K562 (cell line): ENCODE results near the gene RCOR2. TPM values are rescaled to one million over a fixed set of nuclear protein-coding genes. Genes with fewer than 3 reads are reported as not detected.

Experiments used
- CEBPZ ChIP-seq: fragments of 150-350 bp; IDR thresholded peaks from 2 replicates; pipeline ENCODE4 v1.6.1; 2014; ENCODE audit warnings: low read depth, mild to moderate bottlenecking, low read length, borderline replicate concordance
- E2F5 ChIP-seq: sonication (generic); formaldehyde crosslinking; IDR thresholded peaks from 2 replicates; pipeline ENCODE4 v1.8.0; 2022; ENCODE audit warnings: mild to moderate bottlenecking, missing genetic modification reagents
- GATA2 ChIP-seq: sonication (generic); formaldehyde crosslinking; IDR thresholded peaks from 2 replicates; pipeline ENCODE4 v1.4.0; 2020; ENCODE audit warnings: mild to moderate bottlenecking, missing genetic modification reagents
- SMAD4 ChIP-seq: fragments of 250-450 bp; sonication (Bioruptor Pico); conservative IDR thresholded peaks from 2 replicates; pipeline ENCODE4 v1.8.0; 2021; ENCODE audit warnings: inconsistent platforms, mild to moderate bottlenecking, moderate library complexity
- SP2 ChIP-seq: IDR thresholded peaks from 2 replicates; pipeline ENCODE4 v1.6.1; 2011; ENCODE audit warnings: mild to moderate bottlenecking, low read depth, low read length, moderate library complexity; ENCODE audit not compliant: poor library complexity, severe bottlenecking; ENCODE audit errors: extremely low read depth
- U2AF2 ChIP-seq: fragments of 200-400 bp; formaldehyde crosslinking; optimal IDR thresholded peaks from 2 replicates; pipeline ENCODE3; 2017; ENCODE audit warnings: low read depth, mild to moderate bottlenecking, low read length
- ZC3H8 ChIP-seq: fragments of 450-650 bp; IDR thresholded peaks from 2 replicates; pipeline ENCODE4 v1.6.1; 2017
- ZNF23 ChIP-seq: fragments of 250-450 bp; sonication (Bioruptor Pico); IDR thresholded peaks from 2 replicates; pipeline ENCODE4 v1.4.0; 2020; ENCODE audit warnings: mild to moderate bottlenecking
- ZNF511 ChIP-seq: sonication (generic); formaldehyde crosslinking; IDR thresholded peaks from 2 replicates; pipeline ENCODE4 v1.8.0; 2022; ENCODE audit warnings: mild to moderate bottlenecking, missing genetic modification reagents
- ZNF75A ChIP-seq: fragments of 450-650 bp; formaldehyde crosslinking; IDR thresholded peaks from 2 replicates; pipeline ENCODE4 v1.4.0; 2020; ENCODE audit warnings: mild to moderate bottlenecking
- polyA plus RNA-seq, 8 experiments: library from polyadenylated mRNA; depleted of rRNA in 4 of 8; stranded (reverse) in 5 of 8; unstranded in 3 of 8; fragments of >200 nt; fragmentation: Nextera tagmentation in 2 of 8; fragmentation: Illumina TruSeq in 1 of 8; extraction: Ambion mirVana in 2 of 8; extraction: Trizol in 1 of 8; gene quantifications; 2 replicates each; pipeline versions ENCODE4 v1.2.1 to v1.2.3, GENCODE V29; 2011 to 2014; ENCODE audit warnings: inconsistent platforms in 1 of 8, missing spikeins in 1 of 8
- total RNA-seq, 7 experiments: library from RNA; depleted of rRNA in 6 of 7; stranded (reverse); fragments of >200 nt in 6 of 7; fragmentation: Illumina TruSeq in 2 of 7; extraction: Trizol in 2 of 7; gene quantifications; 2 replicates each; pipeline versions ENCODE4 v1.2.1 to v1.2.3, GENCODE V29; 2011 to 2021; ENCODE audit warnings: low replicate concordance in 1 of 7
- TF ChIP-seq, protein P1 (sequence below): sonication (generic); formaldehyde crosslinking; IDR thresholded peaks from 2 replicates; pipeline ENCODE4 v1.8.0; 2022; ENCODE audit warnings: mild to moderate bottlenecking, missing genetic modification reagents
- TF ChIP-seq, protein P2 (sequence below): fragments of 450-650 bp; IDR thresholded peaks from 2 replicates; pipeline ENCODE4 v1.7.1; 2018; ENCODE audit warnings: mild to moderate bottlenecking, low read depth; ENCODE audit not compliant: partially characterized antibody
- TF ChIP-seq, protein P3 (sequence below): fragments of 450-650 bp; IDR thresholded peaks from 2 replicates; pipeline ENCODE4 v1.6.1; 2016; ENCODE audit warnings: missing biosample characterization, missing genetic modification characterization

Gene RCOR2
- total and polyA plus RNA-seq, 9 of the 15 experiments (the other 6 are each of a cell fraction or from before 2014, with no cell fraction given), result 0.04 to 6.5 (median 2.5) TPM; not detected in 1

GRCh38 chr11:63937713-63938478 is 20.9 kb upstream of the RCOR2 start (continued):
- TF ChIP-seq, protein P1, sequence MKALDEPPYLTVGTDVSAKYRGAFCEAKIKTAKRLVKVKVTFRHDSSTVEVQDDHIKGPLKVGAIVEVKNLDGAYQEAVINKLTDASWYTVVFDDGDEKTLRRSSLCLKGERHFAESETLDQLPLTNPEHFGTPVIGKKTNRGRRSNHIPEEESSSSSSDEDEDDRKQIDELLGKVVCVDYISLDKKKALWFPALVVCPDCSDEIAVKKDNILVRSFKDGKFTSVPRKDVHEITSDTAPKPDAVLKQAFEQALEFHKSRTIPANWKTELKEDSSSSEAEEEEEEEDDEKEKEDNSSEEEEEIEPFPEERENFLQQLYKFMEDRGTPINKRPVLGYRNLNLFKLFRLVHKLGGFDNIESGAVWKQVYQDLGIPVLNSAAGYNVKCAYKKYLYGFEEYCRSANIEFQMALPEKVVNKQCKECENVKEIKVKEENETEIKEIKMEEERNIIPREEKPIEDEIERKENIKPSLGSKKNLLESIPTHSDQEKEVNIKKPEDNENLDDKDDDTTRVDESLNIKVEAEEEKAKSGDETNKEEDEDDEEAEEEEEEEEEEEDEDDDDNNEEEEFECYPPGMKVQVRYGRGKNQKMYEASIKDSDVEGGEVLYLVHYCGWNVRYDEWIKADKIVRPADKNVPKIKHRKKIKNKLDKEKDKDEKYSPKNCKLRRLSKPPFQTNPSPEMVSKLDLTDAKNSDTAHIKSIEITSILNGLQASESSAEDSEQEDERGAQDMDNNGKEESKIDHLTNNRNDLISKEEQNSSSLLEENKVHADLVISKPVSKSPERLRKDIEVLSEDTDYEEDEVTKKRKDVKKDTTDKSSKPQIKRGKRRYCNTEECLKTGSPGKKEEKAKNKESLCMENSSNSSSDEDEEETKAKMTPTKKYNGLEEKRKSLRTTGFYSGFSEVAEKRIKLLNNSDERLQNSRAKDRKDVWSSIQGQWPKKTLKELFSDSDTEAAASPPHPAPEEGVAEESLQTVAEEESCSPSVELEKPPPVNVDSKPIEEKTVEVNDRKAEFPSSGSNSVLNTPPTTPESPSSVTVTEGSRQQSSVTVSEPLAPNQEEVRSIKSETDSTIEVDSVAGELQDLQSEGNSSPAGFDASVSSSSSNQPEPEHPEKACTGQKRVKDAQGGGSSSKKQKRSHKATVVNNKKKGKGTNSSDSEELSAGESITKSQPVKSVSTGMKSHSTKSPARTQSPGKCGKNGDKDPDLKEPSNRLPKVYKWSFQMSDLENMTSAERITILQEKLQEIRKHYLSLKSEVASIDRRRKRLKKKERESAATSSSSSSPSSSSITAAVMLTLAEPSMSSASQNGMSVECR (CRISPR knock-in tag), result no peak
- TF ChIP-seq ZC3H8 (no peak), E2F5 (CRISPR knock-in tag) (no peak), GATA2 (CRISPR knock-in tag) (no peak), ZNF23 (no peak), ZNF511 (CRISPR knock-in tag) (no peak), SP2 (no peak), SMAD4 (no peak), CEBPZ (no peak), ZNF75A (CRISPR knock-in tag) (no peak), U2AF2 (no peak)
- TF ChIP-seq, protein P2, sequence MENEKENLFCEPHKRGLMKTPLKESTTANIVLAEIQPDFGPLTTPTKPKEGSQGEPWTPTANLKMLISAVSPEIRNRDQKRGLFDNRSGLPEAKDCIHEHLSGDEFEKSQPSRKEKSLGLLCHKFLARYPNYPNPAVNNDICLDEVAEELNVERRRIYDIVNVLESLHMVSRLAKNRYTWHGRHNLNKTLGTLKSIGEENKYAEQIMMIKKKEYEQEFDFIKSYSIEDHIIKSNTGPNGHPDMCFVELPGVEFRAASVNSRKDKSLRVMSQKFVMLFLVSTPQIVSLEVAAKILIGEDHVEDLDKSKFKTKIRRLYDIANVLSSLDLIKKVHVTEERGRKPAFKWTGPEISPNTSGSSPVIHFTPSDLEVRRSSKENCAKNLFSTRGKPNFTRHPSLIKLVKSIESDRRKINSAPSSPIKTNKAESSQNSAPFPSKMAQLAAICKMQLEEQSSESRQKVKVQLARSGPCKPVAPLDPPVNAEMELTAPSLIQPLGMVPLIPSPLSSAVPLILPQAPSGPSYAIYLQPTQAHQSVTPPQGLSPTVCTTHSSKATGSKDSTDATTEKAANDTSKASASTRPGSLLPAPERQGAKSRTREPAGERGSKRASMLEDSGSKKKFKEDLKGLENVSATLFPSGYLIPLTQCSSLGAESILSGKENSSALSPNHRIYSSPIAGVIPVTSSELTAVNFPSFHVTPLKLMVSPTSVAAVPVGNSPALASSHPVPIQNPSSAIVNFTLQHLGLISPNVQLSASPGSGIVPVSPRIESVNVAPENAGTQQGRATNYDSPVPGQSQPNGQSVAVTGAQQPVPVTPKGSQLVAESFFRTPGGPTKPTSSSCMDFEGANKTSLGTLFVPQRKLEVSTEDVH, result no peak
- TF ChIP-seq, protein P3, sequence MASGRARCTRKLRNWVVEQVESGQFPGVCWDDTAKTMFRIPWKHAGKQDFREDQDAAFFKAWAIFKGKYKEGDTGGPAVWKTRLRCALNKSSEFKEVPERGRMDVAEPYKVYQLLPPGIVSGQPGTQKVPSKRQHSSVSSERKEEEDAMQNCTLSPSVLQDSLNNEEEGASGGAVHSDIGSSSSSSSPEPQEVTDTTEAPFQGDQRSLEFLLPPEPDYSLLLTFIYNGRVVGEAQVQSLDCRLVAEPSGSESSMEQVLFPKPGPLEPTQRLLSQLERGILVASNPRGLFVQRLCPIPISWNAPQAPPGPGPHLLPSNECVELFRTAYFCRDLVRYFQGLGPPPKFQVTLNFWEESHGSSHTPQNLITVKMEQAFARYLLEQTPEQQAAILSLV, result no peak
